OCI-LY1 (cell line): ENCODE data around the gene CLDN22.

ENCODE experiments used
- EZH2 ChIP-seq: fragments of 200-600 bp; sonication (generic), shearing (Covaris generic); IDR thresholded peaks from 2 replicates; pipeline ENCODE4 v1.8.0; 2017; ENCODE audit warnings: borderline replicate concordance, mixed run types, mild to moderate bottlenecking, antibody characterized with exemption, low read length, moderate library complexity, mixed read lengths
- TF ChIP-seq, protein P1 (sequence below): fragments of 200-600 bp; sonication (generic), shearing (Covaris generic); IDR thresholded peaks from 2 replicates; pipeline ENCODE4 v1.5.1; 2017; ENCODE audit warnings: mild to moderate bottlenecking, antibody characterized with exemption, low read length, moderate library complexity, mixed read lengths

- TF ChIP-seq, protein P1, sequence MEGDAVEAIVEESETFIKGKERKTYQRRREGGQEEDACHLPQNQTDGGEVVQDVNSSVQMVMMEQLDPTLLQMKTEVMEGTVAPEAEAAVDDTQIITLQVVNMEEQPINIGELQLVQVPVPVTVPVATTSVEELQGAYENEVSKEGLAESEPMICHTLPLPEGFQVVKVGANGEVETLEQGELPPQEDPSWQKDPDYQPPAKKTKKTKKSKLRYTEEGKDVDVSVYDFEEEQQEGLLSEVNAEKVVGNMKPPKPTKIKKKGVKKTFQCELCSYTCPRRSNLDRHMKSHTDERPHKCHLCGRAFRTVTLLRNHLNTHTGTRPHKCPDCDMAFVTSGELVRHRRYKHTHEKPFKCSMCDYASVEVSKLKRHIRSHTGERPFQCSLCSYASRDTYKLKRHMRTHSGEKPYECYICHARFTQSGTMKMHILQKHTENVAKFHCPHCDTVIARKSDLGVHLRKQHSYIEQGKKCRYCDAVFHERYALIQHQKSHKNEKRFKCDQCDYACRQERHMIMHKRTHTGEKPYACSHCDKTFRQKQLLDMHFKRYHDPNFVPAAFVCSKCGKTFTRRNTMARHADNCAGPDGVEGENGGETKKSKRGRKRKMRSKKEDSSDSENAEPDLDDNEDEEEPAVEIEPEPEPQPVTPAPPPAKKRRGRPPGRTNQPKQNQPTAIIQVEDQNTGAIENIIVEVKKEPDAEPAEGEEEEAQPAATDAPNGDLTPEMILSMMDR = no peak
- TF ChIP-seq EZH2 = no peak
Observed at GRCh38 chr4:183333983-183334382, 13.9 kb upstream of the CLDN22 start.
